BLaER1 (cell line): ENCODE measurements around the gene SLC1A7.

Source experiments
- H3K27ac ChIP-seq: shearing (Covaris generic); formaldehyde crosslinking; 2 replicates; pipeline ENCODE4 v1.8.1; 2022
- H3K27me3 ChIP-seq: shearing (Covaris generic); formaldehyde crosslinking; 2 replicates; pipeline ENCODE4 v1.8.1; 2022
- H3K36me3 ChIP-seq: shearing (Covaris generic); formaldehyde crosslinking; 2 replicates; pipeline ENCODE4 v1.8.1; 2022
- H3K4me1 ChIP-seq: shearing (Covaris generic); formaldehyde crosslinking; 2 replicates; pipeline ENCODE4 v1.8.1; 2022
- H3K4me2 ChIP-seq: shearing (Covaris generic); formaldehyde crosslinking; 2 replicates; pipeline ENCODE4 v1.8.1; 2022
- H3K4me3 ChIP-seq: shearing (Covaris generic); formaldehyde crosslinking; 2 replicates; pipeline ENCODE4 v1.8.1; 2022
- H3K9ac ChIP-seq: shearing (Covaris generic); formaldehyde crosslinking; 2 replicates; pipeline ENCODE4 v1.8.1; 2022
- H3K9me3 ChIP-seq: shearing (Covaris generic); formaldehyde crosslinking; 2 replicates; pipeline ENCODE4 v1.8.1; 2022
- H4K20me1 ChIP-seq: shearing (Covaris generic); formaldehyde crosslinking; 2 replicates; pipeline ENCODE4 v1.8.1; 2022
- Cebpa-rat ChIP-seq: shearing (Covaris generic); IDR thresholded peaks from 2 replicates; pipeline ENCODE4 v1.8.1; 2022

SLC1A7 gene

GRCh38 chr1:53129891-53130597 lies 12.4 kb downstream of the SLC1A7 start:
- no peak overlapping the region for H3K4me2 ChIP-seq
- H3K9ac ChIP-seq, result no peak overlapping the region
- H3K27me3 ChIP-seq, result no peaks in the 10 kb centered on the region
- no peak overlapping the region for H3K4me3 ChIP-seq
- H3K4me1 ChIP-seq, result no peaks in the 10 kb centered on the region
- H3K9me3 ChIP-seq, result no peaks in the 10 kb centered on the region
- TF ChIP-seq Cebpa-rat, result no peak
- H4K20me1 ChIP-seq, result no peaks in the 10 kb centered on the region
- H3K36me3 ChIP-seq, result no peaks in the 10 kb centered on the region
- H3K27ac ChIP-seq, result no peak overlapping the region

GRCh38 chr1:53128401-53128800 lies 14.0 kb downstream of the SLC1A7 start:
- Histone ChIP-seq H3K27ac (no peak overlapping the region), H3K27me3 (no peaks in the 10 kb centered on the region), H3K4me3 (no peak overlapping the region), H3K9ac (no peak overlapping the region), H3K4me2 (no peak overlapping the region), H3K9me3 (no peaks in the 10 kb centered on the region), H3K36me3 (no peaks in the 10 kb centered on the region), H4K20me1 (no peaks in the 10 kb centered on the region), H3K4me1 (no peaks in the 10 kb centered on the region)
- TF ChIP-seq Cebpa-rat, result no peak

- H3K4me1 ChIP-seq, result no peaks in the 10 kb centered on the region
- no peak for TF ChIP-seq Cebpa-rat
- H3K9me3 ChIP-seq, result no peaks in the 10 kb centered on the region
- H3K9ac ChIP-seq, result no peak overlapping the region
- no peak overlapping the region for H3K4me3 ChIP-seq
- H3K4me2 ChIP-seq, result no peak overlapping the region
- no peaks in the 10 kb centered on the region for H3K27me3 ChIP-seq
- H4K20me1 ChIP-seq, result no peaks in the 10 kb centered on the region
- no peaks in the 10 kb centered on the region for H3K36me3 ChIP-seq
- no peak overlapping the region for H3K27ac ChIP-seq
Measured at GRCh38 chr1:53127546-53127945, 14.9 kb downstream of the SLC1A7 start.

GRCh38 chr1:53126495-53126894 lies 15.9 kb downstream of the SLC1A7 start:
- Histone ChIP-seq H3K9ac (no peak overlapping the region), H3K9me3 (no peaks in the 10 kb centered on the region), H3K27me3 (no peaks in the 10 kb centered on the region), H3K4me3 (no peak overlapping the region), H3K27ac (no peak overlapping the region), H4K20me1 (no peaks in the 10 kb centered on the region), H3K36me3 (no peaks in the 10 kb centered on the region), H3K4me2 (no peak overlapping the region), H3K4me1 (no peaks in the 10 kb centered on the region)
- TF ChIP-seq Cebpa-rat, result no peak

GRCh38 chr1:53125623-53126360 lies 16.6 kb downstream of the SLC1A7 start:
- H4K20me1 ChIP-seq, result no peaks in the 10 kb centered on the region
- no peaks in the 10 kb centered on the region for H3K9me3 ChIP-seq
- no peak for TF ChIP-seq Cebpa-rat
- no peak overlapping the region for H3K4me3 ChIP-seq
- H3K9ac ChIP-seq, result no peak overlapping the region
- no peaks in the 10 kb centered on the region for H3K36me3 ChIP-seq
- no peaks in the 10 kb centered on the region for H3K4me1 ChIP-seq
- H3K4me2 ChIP-seq, result no peak overlapping the region
- H3K27me3 ChIP-seq, result no peaks in the 10 kb centered on the region
- H3K27ac ChIP-seq, result no peak overlapping the region

- Histone ChIP-seq H4K20me1 (no peaks in the 10 kb centered on the region), H3K4me2 (no peak overlapping the region), H3K4me3 (no peak overlapping the region), H3K36me3 (no peaks in the 10 kb centered on the region), H3K27me3 (no peaks in the 10 kb centered on the region), H3K9me3 (no peaks in the 10 kb centered on the region), H3K9ac (no peak overlapping the region), H3K4me1 (no peaks in the 10 kb centered on the region), H3K27ac (no peak overlapping the region)
- TF ChIP-seq Cebpa-rat, result no peak
Measured at GRCh38 chr1:53125122-53125521, 17.3 kb downstream of the SLC1A7 start.

- Histone ChIP-seq H3K36me3 (no peaks in the 10 kb centered on the region), H3K4me3 (no peak overlapping the region), H3K9me3 (no peaks in the 10 kb centered on the region), H3K4me1 (no peaks in the 10 kb centered on the region), H3K9ac (no peak overlapping the region), H3K27me3 (no peaks in the 10 kb centered on the region), H4K20me1 (no peaks in the 10 kb centered on the region), H3K4me2 (no peak overlapping the region), H3K27ac (no peak overlapping the region)
- TF ChIP-seq Cebpa-rat, result no peak
Measured at GRCh38 chr1:53123453-53124140, 18.8 kb downstream of the SLC1A7 start.

- H3K9ac ChIP-seq, result no peak overlapping the region
- no peaks in the 10 kb centered on the region for H3K9me3 ChIP-seq
- H3K27me3 ChIP-seq, result no peaks in the 10 kb centered on the region
- no peak for TF ChIP-seq Cebpa-rat
- H3K4me2 ChIP-seq, result no peak overlapping the region
- no peak overlapping the region for H3K27ac ChIP-seq
- no peaks in the 10 kb centered on the region for H3K4me1 ChIP-seq
- no peak overlapping the region for H3K4me3 ChIP-seq
- no peaks in the 10 kb centered on the region for H4K20me1 ChIP-seq
- no peaks in the 10 kb centered on the region for H3K36me3 ChIP-seq
Measured at GRCh38 chr1:53122961-53123413, 19.5 kb downstream of the SLC1A7 start.

- no peak overlapping the region for H3K4me2 ChIP-seq
- no peak overlapping the region for H3K27ac ChIP-seq
Measured at GRCh38 chr1:53122201-53122885, 20.1 kb downstream of the SLC1A7 start.

More at GRCh38 chr1:53122201-53122885, 20.1 kb downstream of the SLC1A7 start:
- Histone ChIP-seq H3K9ac (no peak overlapping the region), H3K36me3 (no peaks in the 10 kb centered on the region), H3K9me3 (no peaks in the 10 kb centered on the region), H3K4me3 (no peak overlapping the region), H3K4me1 (no peaks in the 10 kb centered on the region), H4K20me1 (no peaks in the 10 kb centered on the region), H3K27me3 (no peaks in the 10 kb centered on the region)
- TF ChIP-seq Cebpa-rat, result no peak
